Measurements from ENCODE around the gene FIZ1.

FIZ1 gene

GRCh38 chr19:55599468-55599841 lies at the start of gene FIZ1:
TSS of gene FIZ1 (minus strand) at chr19:55599517. CDS start at chr19:55597865, 1,652 bp downstream.
- Histone ChIP-seq H3K4me1 (ENCODE audit: control insufficient read depth, insufficient read depth, low read length) (peaks cover 3% of the 10 kb centered on the region; the same call in 1 of the 2 replicates), H3K9me3 (ENCODE audit: control insufficient read depth, insufficient read depth, low read depth, low read length) (no peaks in the 10 kb centered on the region), H3K4me3 (ENCODE audit: low read depth, low read length) (peak within 1 kb of the TSS; percentile 97), H3K36me3 (ENCODE audit: control insufficient read depth in 2 of 2, insufficient read depth in 1 of 2, low read length in 2 of 2) (peaks cover 10 to 28% of the 10 kb centered on the region in 2 experiments), H3K27ac (ENCODE audit: extremely low read depth, low read depth, low read length) (peak within 1 kb of the TSS; percentile 97)
- POLR2A ChIA-PET = interaction anchor here (0.6 to 4.4 kb wide), 37 partner anchors 10 to 483 kb away, joined by 3 to 71 read pairs (median 5); partner anchors contain the start of genes CCDC106, HSPBP1, ISOC2 and KMT5C
- CTCF ChIA-PET = interaction anchor here (0.6 to 2.9 kb wide), 9 partner anchors 12 to 1174 kb away, joined by 3 to 9 read pairs (median 3); no protein-coding TSS in a partner anchor
- TF ChIP-seq ZNF510 (tag by site-specific recombination; IDR thresholded peaks at IDR 0.05; ENCODE audit: insufficient replicate concordance) (no peak), ZNF624 (tag by site-specific recombination; IDR thresholded peaks at IDR 0.05) (no peak), MZF1 (tag by site-specific recombination; IDR thresholded peaks at IDR 0.05; ENCODE audit: borderline replicate concordance) (peak; percentile 74; the same call in 1 of the 2 replicates), ZNF558 (tag by site-specific recombination; IDR thresholded peaks at IDR 0.05) (no peak), ZBTB21 (tag by site-specific recombination; IDR thresholded peaks at IDR 0.05) (peak; percentile 79), GLIS2 (tag by site-specific recombination; IDR thresholded peaks at IDR 0.05) (peak; percentile 97; the same call in 1 of the 2 replicates), ZNF404 (tag by site-specific recombination; IDR thresholded peaks at IDR 0.05) (no peak), ZNF223 (tag by site-specific recombination; IDR thresholded peaks at IDR 0.05) (no peak), AEBP2 (tag by site-specific recombination; IDR thresholded peaks at IDR 0.05; ENCODE audit: borderline replicate concordance) (no peak), ZNF311 (tag by site-specific recombination; IDR thresholded peaks at IDR 0.05; ENCODE audit: borderline replicate concordance) (no peak), KLF16 (tag by site-specific recombination; IDR thresholded peaks at IDR 0.05) (peak; percentile 1), ZNF16 (tag by site-specific recombination; IDR thresholded peaks at IDR 0.05; ENCODE audit: low read depth) (no peak), ZNF114 (tag by site-specific recombination; IDR thresholded peaks at IDR 0.05) (no peak), ZNF830 (tag by site-specific recombination; IDR thresholded peaks at IDR 0.05; ENCODE audit: low read depth) (no peak), ZNF596 (tag by site-specific recombination; IDR thresholded peaks at IDR 0.05) (no peak), RBAK (tag by site-specific recombination; IDR thresholded peaks at IDR 0.05) (no peak), PBX3 (CRISPR knock-in tag; IDR thresholded peaks at IDR 0.05) (no peak), ZNF658 (tag by site-specific recombination; IDR thresholded peaks at IDR 0.05) (no peak), ZNF146 (tag by site-specific recombination; IDR thresholded peaks at IDR 0.05) (no peak), KLF7 (tag by site-specific recombination; IDR thresholded peaks at IDR 0.05; ENCODE audit: borderline replicate concordance) (peak; percentile 88), ZNF175 (tag by site-specific recombination; IDR thresholded peaks at IDR 0.05) (no peak), ZNF677 (tag by site-specific recombination; IDR thresholded peaks at IDR 0.05) (no peak), ZNF155 (tag by site-specific recombination; IDR thresholded peaks at IDR 0.05) (no peak), ZNF248 (tag by site-specific recombination; IDR thresholded peaks at IDR 0.05) (no peak), KLF10 (tag by site-specific recombination; IDR thresholded peaks at IDR 0.05) (peak; percentile 83; the same call in 1 of the 2 replicates), ZSCAN18 (tag by site-specific recombination; IDR thresholded peaks at IDR 0.05) (no peak)
- TF ChIP-seq, protein P1, sequence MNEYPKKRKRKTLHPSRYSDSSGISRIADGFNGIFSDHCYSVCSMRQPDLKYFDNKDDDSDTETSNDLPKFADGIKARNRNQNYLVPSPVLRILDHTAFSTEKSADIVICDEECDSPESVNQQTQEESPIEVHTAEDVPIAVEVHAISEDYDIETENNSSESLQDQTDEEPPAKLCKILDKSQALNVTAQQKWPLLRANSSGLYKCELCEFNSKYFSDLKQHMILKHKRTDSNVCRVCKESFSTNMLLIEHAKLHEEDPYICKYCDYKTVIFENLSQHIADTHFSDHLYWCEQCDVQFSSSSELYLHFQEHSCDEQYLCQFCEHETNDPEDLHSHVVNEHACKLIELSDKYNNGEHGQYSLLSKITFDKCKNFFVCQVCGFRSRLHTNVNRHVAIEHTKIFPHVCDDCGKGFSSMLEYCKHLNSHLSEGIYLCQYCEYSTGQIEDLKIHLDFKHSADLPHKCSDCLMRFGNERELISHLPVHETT (tag by site-specific recombination; IDR thresholded peaks at IDR 0.05) = peak; percentile 76
- TF ChIP-seq, protein P2, sequence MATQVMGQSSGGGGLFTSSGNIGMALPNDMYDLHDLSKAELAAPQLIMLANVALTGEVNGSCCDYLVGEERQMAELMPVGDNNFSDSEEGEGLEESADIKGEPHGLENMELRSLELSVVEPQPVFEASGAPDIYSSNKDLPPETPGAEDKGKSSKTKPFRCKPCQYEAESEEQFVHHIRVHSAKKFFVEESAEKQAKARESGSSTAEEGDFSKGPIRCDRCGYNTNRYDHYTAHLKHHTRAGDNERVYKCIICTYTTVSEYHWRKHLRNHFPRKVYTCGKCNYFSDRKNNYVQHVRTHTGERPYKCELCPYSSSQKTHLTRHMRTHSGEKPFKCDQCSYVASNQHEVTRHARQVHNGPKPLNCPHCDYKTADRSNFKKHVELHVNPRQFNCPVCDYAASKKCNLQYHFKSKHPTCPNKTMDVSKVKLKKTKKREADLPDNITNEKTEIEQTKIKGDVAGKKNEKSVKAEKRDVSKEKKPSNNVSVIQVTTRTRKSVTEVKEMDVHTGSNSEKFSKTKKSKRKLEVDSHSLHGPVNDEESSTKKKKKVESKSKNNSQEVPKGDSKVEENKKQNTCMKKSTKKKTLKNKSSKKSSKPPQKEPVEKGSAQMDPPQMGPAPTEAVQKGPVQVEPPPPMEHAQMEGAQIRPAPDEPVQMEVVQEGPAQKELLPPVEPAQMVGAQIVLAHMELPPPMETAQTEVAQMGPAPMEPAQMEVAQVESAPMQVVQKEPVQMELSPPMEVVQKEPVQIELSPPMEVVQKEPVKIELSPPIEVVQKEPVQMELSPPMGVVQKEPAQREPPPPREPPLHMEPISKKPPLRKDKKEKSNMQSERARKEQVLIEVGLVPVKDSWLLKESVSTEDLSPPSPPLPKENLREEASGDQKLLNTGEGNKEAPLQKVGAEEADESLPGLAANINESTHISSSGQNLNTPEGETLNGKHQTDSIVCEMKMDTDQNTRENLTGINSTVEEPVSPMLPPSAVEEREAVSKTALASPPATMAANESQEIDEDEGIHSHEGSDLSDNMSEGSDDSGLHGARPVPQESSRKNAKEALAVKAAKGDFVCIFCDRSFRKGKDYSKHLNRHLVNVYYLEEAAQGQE (tag by site-specific recombination; IDR thresholded peaks at IDR 0.05) = 0 out of 2 replicates have a peak, but pooled peaks have one; percentile 11

Measured in HEK293 (cell line).